ENCODE data around the gene DCLRE1A. TPM values are rescaled to one million over a fixed set of nuclear protein-coding genes. Genes with fewer than 3 reads are reported as not detected.

The DCLRE1A gene
- total and polyA plus RNA-seq, 10 of the 15 experiments (the other 5 are each of a cell fraction or from before 2014, with no cell fraction given): 4.8 to 29.8 (median 14.0) TPM

GRCh38 chr10:113854013-113854760 is at the start of gene DCLRE1A, which contains the start of gene NHLRC2 (continued):
- TF ChIP-seq, protein P1, sequence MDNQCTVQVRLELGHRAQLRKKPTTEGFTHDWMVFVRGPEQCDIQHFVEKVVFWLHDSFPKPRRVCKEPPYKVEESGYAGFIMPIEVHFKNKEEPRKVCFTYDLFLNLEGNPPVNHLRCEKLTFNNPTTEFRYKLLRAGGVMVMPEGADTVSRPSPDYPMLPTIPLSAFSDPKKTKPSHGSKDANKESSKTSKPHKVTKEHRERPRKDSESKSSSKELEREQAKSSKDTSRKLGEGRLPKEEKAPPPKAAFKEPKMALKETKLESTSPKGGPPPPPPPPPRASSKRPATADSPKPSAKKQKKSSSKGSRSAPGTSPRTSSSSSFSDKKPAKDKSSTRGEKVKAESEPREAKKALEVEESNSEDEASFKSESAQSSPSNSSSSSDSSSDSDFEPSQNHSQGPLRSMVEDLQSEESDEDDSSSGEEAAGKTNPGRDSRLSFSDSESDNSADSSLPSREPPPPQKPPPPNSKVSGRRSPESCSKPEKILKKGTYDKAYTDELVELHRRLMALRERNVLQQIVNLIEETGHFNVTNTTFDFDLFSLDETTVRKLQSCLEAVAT (IDR thresholded peaks at IDR 0.05): peak; percentile 31
- TF ChIP-seq, protein P2, sequence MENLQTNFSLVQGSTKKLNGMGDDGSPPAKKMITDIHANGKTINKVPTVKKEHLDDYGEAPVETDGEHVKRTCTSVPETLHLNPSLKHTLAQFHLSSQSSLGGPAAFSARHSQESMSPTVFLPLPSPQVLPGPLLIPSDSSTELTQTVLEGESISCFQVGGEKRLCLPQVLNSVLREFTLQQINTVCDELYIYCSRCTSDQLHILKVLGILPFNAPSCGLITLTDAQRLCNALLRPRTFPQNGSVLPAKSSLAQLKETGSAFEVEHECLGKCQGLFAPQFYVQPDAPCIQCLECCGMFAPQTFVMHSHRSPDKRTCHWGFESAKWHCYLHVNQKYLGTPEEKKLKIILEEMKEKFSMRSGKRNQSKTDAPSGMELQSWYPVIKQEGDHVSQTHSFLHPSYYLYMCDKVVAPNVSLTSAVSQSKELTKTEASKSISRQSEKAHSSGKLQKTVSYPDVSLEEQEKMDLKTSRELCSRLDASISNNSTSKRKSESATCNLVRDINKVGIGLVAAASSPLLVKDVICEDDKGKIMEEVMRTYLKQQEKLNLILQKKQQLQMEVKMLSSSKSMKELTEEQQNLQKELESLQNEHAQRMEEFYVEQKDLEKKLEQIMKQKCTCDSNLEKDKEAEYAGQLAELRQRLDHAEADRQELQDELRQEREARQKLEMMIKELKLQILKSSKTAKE (IDR thresholded peaks at IDR 0.05; ENCODE audit: low read depth, poor library complexity, severe bottlenecking): peak; percentile 89
- TF ChIP-seq SIX5 (IDR thresholded peaks at IDR 0.05; ENCODE audit: low read depth, low read length, severe bottlenecking) (no peak), TBL1XR1 (IDR thresholded peaks at IDR 0.05; ENCODE audit: low read depth, low read length) (peak; percentile 18; the same call in 1 of the 2 replicates), CHD1 (IDR thresholded peaks at IDR 0.05; ENCODE audit: low read depth, low read length) (no peak), NR2C1 (IDR thresholded peaks at IDR 0.05) (peak; percentile 31; the same call in 1 of the 2 replicates), EP300 (IDR thresholded peaks at IDR 0.05; ENCODE audit: borderline replicate concordance in 1 of 2, control insufficient read depth in 1 of 2, low read depth in 2 of 2, low read length in 2 of 2) (peak in 1 of 2 experiments; percentile 99; a peak in 2 of 4 replicates), POLR2AphosphoS2 (IDR thresholded peaks at IDR 0.05; ENCODE audit: low read depth, low read length) (no peak), JUNB (IDR thresholded peaks at IDR 0.05) (0 out of 2 replicates have a peak, but pooled peaks have one; percentile 31), NFXL1 (IDR thresholded peaks at IDR 0.05; ENCODE audit: borderline replicate concordance) (no peak), BCL3 (IDR thresholded peaks at IDR 0.05; ENCODE audit: borderline replicate concordance, insufficient read depth, low read depth, low read length, poor library complexity, severe bottlenecking) (no peak), HCFC1 (IDR thresholded peaks at IDR 0.05; ENCODE audit: low read length) (peak; percentile 46), CREM (IDR thresholded peaks at IDR 0.05; ENCODE audit: low read depth) (peak; percentile 8; the same call in 1 of the 2 replicates), SMAD1 (IDR thresholded peaks at IDR 0.05; ENCODE audit: low read depth, partially characterized antibody) (peak; percentile 29), ZNF217 (IDR thresholded peaks at IDR 0.05) (no peak), DPF2 (IDR thresholded peaks at IDR 0.05) (peak; percentile 8; the same call in 1 of the 2 replicates), BRCA1 (IDR thresholded peaks at IDR 0.05; ENCODE audit: low read depth, low read length) (no peak), PAX5 (IDR thresholded peaks at IDR 0.05; ENCODE audit: borderline replicate concordance, low read depth, low read length) (no peak), IKZF1 (conservative IDR thresholded peaks at IDR 0.05) (peak; percentile 85)
- TF ChIP-seq, protein P3, sequence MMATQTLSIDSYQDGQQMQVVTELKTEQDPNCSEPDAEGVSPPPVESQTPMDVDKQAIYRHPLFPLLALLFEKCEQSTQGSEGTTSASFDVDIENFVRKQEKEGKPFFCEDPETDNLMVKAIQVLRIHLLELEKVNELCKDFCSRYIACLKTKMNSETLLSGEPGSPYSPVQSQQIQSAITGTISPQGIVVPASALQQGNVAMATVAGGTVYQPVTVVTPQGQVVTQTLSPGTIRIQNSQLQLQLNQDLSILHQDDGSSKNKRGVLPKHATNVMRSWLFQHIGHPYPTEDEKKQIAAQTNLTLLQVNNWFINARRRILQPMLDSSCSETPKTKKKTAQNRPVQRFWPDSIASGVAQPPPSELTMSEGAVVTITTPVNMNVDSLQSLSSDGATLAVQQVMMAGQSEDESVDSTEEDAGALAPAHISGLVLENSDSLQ (IDR thresholded peaks at IDR 0.05): peak; percentile 76
- TF ChIP-seq, protein P4, sequence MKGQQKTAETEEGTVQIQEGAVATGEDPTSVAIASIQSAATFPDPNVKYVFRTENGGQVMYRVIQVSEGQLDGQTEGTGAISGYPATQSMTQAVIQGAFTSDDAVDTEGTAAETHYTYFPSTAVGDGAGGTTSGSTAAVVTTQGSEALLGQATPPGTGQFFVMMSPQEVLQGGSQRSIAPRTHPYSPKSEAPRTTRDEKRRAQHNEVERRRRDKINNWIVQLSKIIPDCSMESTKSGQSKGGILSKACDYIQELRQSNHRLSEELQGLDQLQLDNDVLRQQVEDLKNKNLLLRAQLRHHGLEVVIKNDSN (IDR thresholded peaks at IDR 0.05; ENCODE audit: borderline replicate concordance, extremely low read length, insufficient read depth, low read depth, low read length): peak; percentile 7

Measured in GM12878 (cell line).